HL-60 (cell line): Measurements from ENCODE around the gene ARL10.
A peak's percentile ranks its signal among the peaks of the same experiment; 100 is the strongest.

ENCODE experiments used
- DNase-seq, 2 experiments: peaks; one replicate each; pipeline ENCODE4 v3.0.0-alpha.2; 2010 to 2020; ENCODE audit warnings: low read depth in 1 of 2, low spot score in 1 of 2
- H3K27ac ChIP-seq: fragments of 250-450 bp; sonication (Bioruptor Pico); replicated peaks from 2 replicates; pipeline ENCODE4 v1.5.1; 2020; ENCODE audit warnings: mild to moderate bottlenecking, moderate library complexity
- H3K27me3 ChIP-seq: fragments of 250-450 bp; sonication (Bioruptor Pico); 2 replicates; pipeline ENCODE4 v1.5.1; 2021; ENCODE audit warnings: mild to moderate bottlenecking, moderate library complexity; ENCODE audit not compliant: insufficient read depth, poor library complexity, severe bottlenecking
- H3K4me3 ChIP-seq: replicated peaks from 2 replicates; pipeline ENCODE4 v1.5.1; 2011; ENCODE audit warnings: mild to moderate bottlenecking, control low read depth, low read length; ENCODE audit not compliant: insufficient read depth
- CTCF ChIP-seq: IDR thresholded peaks from one replicate; pipeline ENCODE4 v1.5.1; 2011; ENCODE audit warnings: low read length, control low read depth, inconsistent platforms; ENCODE audit not compliant: insufficient read depth
- GABPA ChIP-seq: IDR thresholded peaks from 2 replicates; pipeline ENCODE4 v1.6.1; 2012; ENCODE audit warnings: low read depth
- POLR2AphosphoS5 ChIP-seq: IDR thresholded peaks from 2 replicates; pipeline ENCODE4 v1.6.1; 2012; ENCODE audit warnings: low read depth
- REST ChIP-seq: IDR thresholded peaks from 2 replicates; pipeline ENCODE4 v1.6.1; 2012; ENCODE audit warnings: low read depth; ENCODE audit not compliant: insufficient replicate concordance
- SPI1 ChIP-seq: IDR thresholded peaks from 2 replicates; pipeline ENCODE4 v1.6.1; 2012; ENCODE audit warnings: low read depth, mild to moderate bottlenecking, borderline replicate concordance

The ARL10 gene

GRCh38 chr5:176388003-176388443, 22.7 kb downstream of the ARL10 start:
- no peaks in the 10 kb centered on the region for H3K27me3 ChIP-seq
- DNase-seq, result peak; percentile 28 to 51
- TF ChIP-seq CTCF (no peak), SPI1 (no peak), GABPA (no peak), REST (no peak), POLR2AphosphoS5 (no peak)
- peak overlapping the region; percentile 97 for H3K27ac ChIP-seq
- peak overlapping the region; percentile 91 for H3K4me3 ChIP-seq

GRCh38 chr5:176388444-176389134, 23.3 kb downstream of the ARL10 start, which contains the start of the genes HIGD2A and NOP16:
Gene HIGD2A (plus strand): TSS chr5:176388751. CDS start chr5:176388820, 69 bp downstream.
Gene NOP16 (minus strand): TSS chr5:176388598. CDS start chr5:176388539, 59 bp downstream.
- peak; percentile 99 for DNase-seq

More at GRCh38 chr5:176388444-176389134, 23.3 kb downstream of the ARL10 start, which contains the start of the genes HIGD2A and NOP16:
- Histone ChIP-seq H3K4me3 (peak within 1 kb of the TSS; percentile 91), H3K27ac (peak within 1 kb of the TSS; percentile 97), H3K27me3 (no peaks in the 10 kb centered on the region)
- TF ChIP-seq SPI1, result peak; percentile 48; the same call in 1 of the 2 replicates
- TF ChIP-seq REST, result peak; percentile 48
- TF ChIP-seq POLR2AphosphoS5, result peak; percentile 84
- TF ChIP-seq CTCF, result no peak
- TF ChIP-seq GABPA, result peak; percentile 98
